ENCODE data around the gene PLA2G4D.

DNA sequence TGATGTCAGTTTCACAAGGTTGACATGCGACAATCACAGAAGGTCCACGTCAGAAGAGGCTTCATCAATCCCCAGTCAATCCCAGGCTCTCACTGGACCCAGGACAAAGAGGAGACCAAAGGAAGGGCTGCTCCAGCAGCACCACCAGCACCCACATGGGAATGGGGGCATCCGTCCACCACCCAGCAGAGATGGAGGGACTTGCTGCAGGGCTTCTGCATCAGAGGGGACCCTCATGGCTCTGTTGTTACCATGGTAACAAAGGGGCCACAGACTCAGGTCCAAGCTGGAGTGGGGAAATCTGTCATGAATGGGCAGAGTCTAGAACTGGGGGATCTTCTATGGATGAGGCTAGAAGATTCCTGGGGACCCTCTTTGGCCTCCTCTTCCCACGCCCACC is 49.0 kb upstream of the PLA2G4D start:
- TF ChIP-seq OSR1 (CRISPR knock-in tag; IDR thresholded peaks at IDR 0.05) = no peak
- no peak for TF ChIP-seq ZFP30 (CRISPR knock-in tag; IDR thresholded peaks at IDR 0.05)
- no peak for TF ChIP-seq RARB (CRISPR knock-in tag; IDR thresholded peaks at IDR 0.05)
- no peak for TF ChIP-seq CSDC2 (CRISPR knock-in tag; IDR thresholded peaks at IDR 0.05)
- TF ChIP-seq CREB5 (CRISPR knock-in tag; IDR thresholded peaks at IDR 0.05; ENCODE audit: low read depth) = no peak
- no peak for TF ChIP-seq PATZ1 (CRISPR knock-in tag; IDR thresholded peaks at IDR 0.05; ENCODE audit: borderline replicate concordance)
